Measurements from ENCODE around the gene CABLES1.

Gene CABLES1

DNA sequence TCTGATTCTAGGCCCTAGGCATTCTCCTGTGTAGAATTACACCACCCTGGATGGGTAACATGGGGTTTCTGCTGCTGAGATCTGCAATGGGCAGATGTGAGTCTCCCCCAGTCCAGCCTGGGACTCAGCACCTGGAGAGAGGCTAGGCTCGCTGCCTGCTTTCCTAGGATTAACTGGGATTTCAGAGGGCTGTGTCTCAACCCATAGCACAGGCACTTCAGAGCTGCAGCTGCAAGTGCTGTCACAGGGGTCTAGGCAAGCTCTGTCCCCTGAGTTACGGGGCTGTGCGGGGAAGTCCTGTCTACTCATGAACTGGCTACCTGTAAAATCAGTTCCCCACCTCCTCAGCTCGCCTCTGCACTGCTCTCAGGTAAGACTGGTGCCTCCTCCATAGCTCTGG, 51.5 kb downstream of the CABLES1 start:
- H3K4me3 ChIP-seq (replicated peaks; ENCODE audit: insufficient read depth, low read length) = no peak overlapping the region
- TF ChIP-seq, protein P1, sequence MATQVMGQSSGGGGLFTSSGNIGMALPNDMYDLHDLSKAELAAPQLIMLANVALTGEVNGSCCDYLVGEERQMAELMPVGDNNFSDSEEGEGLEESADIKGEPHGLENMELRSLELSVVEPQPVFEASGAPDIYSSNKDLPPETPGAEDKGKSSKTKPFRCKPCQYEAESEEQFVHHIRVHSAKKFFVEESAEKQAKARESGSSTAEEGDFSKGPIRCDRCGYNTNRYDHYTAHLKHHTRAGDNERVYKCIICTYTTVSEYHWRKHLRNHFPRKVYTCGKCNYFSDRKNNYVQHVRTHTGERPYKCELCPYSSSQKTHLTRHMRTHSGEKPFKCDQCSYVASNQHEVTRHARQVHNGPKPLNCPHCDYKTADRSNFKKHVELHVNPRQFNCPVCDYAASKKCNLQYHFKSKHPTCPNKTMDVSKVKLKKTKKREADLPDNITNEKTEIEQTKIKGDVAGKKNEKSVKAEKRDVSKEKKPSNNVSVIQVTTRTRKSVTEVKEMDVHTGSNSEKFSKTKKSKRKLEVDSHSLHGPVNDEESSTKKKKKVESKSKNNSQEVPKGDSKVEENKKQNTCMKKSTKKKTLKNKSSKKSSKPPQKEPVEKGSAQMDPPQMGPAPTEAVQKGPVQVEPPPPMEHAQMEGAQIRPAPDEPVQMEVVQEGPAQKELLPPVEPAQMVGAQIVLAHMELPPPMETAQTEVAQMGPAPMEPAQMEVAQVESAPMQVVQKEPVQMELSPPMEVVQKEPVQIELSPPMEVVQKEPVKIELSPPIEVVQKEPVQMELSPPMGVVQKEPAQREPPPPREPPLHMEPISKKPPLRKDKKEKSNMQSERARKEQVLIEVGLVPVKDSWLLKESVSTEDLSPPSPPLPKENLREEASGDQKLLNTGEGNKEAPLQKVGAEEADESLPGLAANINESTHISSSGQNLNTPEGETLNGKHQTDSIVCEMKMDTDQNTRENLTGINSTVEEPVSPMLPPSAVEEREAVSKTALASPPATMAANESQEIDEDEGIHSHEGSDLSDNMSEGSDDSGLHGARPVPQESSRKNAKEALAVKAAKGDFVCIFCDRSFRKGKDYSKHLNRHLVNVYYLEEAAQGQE (IDR thresholded peaks at IDR 0.05; ENCODE audit: insufficient replicate concordance, low read depth) = no peak
- TF ChIP-seq GABPA (IDR thresholded peaks at IDR 0.05; ENCODE audit: low read depth) = no peak
- TF ChIP-seq, protein P2, sequence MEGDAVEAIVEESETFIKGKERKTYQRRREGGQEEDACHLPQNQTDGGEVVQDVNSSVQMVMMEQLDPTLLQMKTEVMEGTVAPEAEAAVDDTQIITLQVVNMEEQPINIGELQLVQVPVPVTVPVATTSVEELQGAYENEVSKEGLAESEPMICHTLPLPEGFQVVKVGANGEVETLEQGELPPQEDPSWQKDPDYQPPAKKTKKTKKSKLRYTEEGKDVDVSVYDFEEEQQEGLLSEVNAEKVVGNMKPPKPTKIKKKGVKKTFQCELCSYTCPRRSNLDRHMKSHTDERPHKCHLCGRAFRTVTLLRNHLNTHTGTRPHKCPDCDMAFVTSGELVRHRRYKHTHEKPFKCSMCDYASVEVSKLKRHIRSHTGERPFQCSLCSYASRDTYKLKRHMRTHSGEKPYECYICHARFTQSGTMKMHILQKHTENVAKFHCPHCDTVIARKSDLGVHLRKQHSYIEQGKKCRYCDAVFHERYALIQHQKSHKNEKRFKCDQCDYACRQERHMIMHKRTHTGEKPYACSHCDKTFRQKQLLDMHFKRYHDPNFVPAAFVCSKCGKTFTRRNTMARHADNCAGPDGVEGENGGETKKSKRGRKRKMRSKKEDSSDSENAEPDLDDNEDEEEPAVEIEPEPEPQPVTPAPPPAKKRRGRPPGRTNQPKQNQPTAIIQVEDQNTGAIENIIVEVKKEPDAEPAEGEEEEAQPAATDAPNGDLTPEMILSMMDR (IDR thresholded peaks at IDR 0.05; ENCODE audit: insufficient read depth, low read length) = no peak
- TF ChIP-seq POLR2AphosphoS5 (IDR thresholded peaks at IDR 0.05; ENCODE audit: low read depth) = no peak
- TF ChIP-seq SPI1 (IDR thresholded peaks at IDR 0.05; ENCODE audit: borderline replicate concordance, low read depth) = no peak
- DNase-seq (ENCODE audit: low read depth in 1 of 2, low spot score in 1 of 2) = no peak
- H3K27ac ChIP-seq (replicated peaks) = no peak overlapping the region
- no peaks in the 10 kb centered on the region for H3K27me3 ChIP-seq (ENCODE audit: insufficient read depth, poor library complexity, severe bottlenecking)

DNA sequence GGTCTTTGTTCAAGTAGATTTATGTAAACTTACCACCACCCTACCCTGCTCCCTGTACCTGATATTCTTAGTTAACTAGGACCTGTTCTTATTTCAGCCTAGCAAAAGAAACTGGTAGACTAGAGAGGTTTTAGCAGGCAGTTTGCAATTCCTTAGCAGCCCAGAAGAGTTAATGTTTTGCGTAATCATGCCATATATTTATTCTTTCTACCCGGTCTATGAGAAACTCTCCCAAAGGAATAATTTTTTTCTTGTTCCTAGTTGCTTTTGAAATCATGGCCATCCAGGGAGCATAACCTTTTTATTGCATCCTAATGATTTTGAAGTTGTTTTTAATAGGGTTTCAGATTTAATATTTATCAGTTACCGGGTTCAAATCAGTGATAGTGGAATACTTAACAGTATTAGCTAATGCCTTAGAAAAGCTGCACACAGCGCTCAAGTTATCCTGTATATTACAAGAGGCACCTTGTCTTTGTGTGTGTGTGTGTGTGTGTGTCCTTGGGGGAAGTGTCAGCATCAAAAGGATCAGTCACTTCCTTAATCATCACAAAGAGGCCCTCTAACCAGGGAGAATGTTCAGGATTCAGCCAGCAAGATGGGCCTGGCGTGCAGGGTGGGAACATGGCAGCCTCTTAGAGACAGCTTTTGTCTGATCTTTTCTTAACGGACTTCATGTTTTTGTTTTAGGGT, 52.9 kb downstream of the CABLES1 start:
- Histone ChIP-seq H3K4me3 (replicated peaks; ENCODE audit: insufficient read depth, low read length) (no peak overlapping the region), H3K27ac (replicated peaks) (no peak overlapping the region), H3K27me3 (ENCODE audit: insufficient read depth, poor library complexity, severe bottlenecking) (no peaks in the 10 kb centered on the region)
- DNase-seq (ENCODE audit: low read depth in 1 of 2, low spot score in 1 of 2) = peak in 1 of 2 experiments; percentile 7
- no peak for TF ChIP-seq GABPA (IDR thresholded peaks at IDR 0.05; ENCODE audit: low read depth)
- TF ChIP-seq SPI1 (IDR thresholded peaks at IDR 0.05; ENCODE audit: borderline replicate concordance, low read depth) = peak; percentile 53; the same call in 1 of the 2 replicates

DNA sequence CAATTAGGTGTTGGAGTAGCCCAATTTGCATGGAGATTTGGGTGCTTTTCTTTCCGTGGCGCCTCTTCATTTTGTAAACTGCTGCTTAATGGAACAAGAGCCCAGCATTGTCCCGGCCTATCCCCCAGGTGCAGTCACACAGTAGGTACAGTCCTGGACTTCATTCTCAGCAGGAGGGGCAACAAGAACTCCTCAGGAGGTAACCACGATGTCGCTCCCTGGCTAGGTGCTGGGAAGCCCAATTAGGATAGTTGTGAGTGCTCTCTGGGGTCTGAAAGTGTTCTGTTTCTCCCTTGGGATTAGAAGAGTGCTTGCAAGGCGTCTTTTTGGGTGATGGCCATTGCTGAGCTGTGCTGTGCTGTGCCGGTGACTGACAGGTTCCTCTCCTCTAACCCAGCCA, 53.8 kb downstream of the CABLES1 start:
- H3K27me3 ChIP-seq (ENCODE audit: insufficient read depth, poor library complexity, severe bottlenecking) = no peaks in the 10 kb centered on the region
- no peak for DNase-seq (ENCODE audit: low read depth in 1 of 2, low spot score in 1 of 2)

More for the DNA sequence above, 53.8 kb downstream of the CABLES1 start:
- Histone ChIP-seq H3K4me3 (replicated peaks; ENCODE audit: insufficient read depth, low read length) (no peak overlapping the region), H3K27ac (replicated peaks) (no peak overlapping the region)
- TF ChIP-seq, protein P1 (IDR thresholded peaks at IDR 0.05; ENCODE audit: insufficient replicate concordance, low read depth) = no peak
- TF ChIP-seq POLR2AphosphoS5 (IDR thresholded peaks at IDR 0.05; ENCODE audit: low read depth) = no peak
- no peak for TF ChIP-seq GABPA (IDR thresholded peaks at IDR 0.05; ENCODE audit: low read depth)
- no peak for TF ChIP-seq SPI1 (IDR thresholded peaks at IDR 0.05; ENCODE audit: borderline replicate concordance, low read depth)
- TF ChIP-seq, protein P2 (IDR thresholded peaks at IDR 0.05; ENCODE audit: insufficient read depth, low read length) = no peak

Measured in HL-60 (cell line).